GM18498 (cell line): Measurements from ENCODE around the gene ARL8A.
"Not testable (repeated sequence)": the region's sequence is repeated elsewhere in the genome, so short reads cannot be mapped to it uniquely, and the experiment has no call there.

Source experiments
- ATAC-seq: cut with Tn5 transposase; IDR thresholded peaks from one replicate; pipeline ENCODE4 v1.9.1; 2021; ENCODE audit warnings: mild to moderate bottlenecking, moderate library complexity; ENCODE audit not compliant: unreplicated experiment

Gene ARL8A

DNA sequence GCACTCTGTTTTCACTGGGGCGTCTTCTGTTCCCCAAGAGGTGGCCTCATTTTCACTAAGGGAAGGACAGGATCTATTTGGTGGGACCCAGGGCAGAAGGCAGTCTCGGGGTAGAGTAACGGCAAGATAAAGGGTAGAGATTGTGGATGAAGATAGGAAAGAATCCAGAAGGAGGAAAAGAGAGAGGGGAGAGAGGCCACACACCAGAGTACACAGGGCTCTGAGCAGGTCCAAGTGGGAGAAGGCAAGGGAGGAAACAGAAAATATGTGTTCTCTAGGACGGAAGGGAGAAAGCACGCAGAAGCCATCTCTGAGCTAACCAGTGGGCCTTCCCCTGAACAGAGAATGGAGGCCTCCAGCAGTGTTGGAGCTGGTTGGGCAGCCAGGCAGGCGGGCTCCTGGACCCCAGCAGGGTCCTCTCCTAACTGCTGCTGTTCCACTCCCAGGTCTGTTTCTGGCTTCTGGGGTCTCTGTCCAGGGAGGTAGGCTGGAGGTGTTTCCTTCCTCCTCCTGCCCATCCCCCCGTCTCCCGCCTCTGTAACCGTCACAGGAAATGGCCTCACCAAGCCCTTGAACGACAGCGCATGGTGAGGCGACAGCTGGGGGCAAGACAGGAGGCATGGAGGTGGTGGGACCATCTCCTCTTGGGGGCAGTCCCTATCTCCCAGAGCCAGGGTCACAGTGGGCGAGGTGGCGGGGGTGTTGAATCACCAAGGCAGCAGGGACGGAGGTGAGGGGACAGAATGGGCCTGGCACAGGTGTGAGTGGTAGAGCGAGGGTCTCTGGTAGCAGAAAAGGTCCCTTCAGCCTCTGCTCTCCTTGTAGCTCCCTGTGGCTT is 15.2 kb upstream of the ARL8A start:
- no peak for ATAC-seq

DNA sequence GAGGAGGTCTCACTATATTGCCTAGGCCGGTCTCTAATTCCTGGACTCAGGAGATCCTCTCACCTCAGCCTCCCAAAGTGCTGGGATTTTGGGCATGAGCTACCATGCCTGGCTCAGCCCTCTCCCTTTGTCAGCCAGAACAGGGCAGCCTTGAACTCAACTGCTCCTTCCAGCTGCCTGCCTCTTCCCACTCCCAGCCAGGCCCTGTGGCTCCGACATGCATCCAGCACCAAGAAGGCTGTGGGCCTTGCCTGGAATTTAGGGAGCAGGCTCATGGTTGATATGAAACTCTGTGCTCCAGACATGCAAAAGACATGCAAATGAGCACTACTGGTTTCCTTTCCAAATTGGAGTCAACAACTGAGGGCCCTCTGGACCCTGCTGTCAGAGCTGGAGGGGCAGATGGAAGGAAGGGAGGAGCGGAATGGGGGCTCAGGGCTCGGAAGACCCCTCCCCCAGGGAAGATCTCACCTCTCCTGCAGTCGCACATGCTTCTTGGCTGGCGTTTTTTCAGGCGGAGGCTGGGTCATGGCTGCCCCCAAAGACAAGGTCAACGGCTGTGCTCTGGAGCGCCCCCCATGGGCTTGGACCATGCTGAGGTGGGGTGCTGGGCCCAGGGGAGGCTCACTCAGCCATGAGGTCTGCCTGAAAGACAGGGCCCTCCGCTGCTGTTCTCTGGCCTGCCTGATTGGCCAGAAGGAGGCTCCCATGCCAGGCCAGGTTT is 14.4 kb upstream of the ARL8A start:
- no peak for ATAC-seq

DNA sequence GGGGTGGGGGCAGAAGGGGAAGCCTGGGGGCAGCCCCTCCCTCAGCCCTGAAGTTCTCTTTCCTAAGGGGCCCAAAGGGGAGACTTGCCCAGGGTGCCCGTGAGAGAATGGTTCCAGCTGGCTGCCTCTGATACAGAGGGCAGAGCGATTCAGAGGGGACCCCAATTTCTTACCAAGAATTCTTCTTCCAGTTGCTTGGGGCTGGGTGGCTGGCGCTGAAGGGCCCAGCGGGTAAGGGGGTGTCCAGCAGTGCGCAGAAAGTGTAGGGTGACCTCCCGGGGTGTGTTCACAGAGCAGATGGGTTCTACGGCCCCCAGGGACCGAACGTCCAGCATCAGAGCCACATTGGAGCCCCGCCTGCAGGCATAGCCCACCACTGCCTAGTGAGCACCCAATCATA is 13.4 kb upstream of the ARL8A start:
- no peak for ATAC-seq

DNA sequence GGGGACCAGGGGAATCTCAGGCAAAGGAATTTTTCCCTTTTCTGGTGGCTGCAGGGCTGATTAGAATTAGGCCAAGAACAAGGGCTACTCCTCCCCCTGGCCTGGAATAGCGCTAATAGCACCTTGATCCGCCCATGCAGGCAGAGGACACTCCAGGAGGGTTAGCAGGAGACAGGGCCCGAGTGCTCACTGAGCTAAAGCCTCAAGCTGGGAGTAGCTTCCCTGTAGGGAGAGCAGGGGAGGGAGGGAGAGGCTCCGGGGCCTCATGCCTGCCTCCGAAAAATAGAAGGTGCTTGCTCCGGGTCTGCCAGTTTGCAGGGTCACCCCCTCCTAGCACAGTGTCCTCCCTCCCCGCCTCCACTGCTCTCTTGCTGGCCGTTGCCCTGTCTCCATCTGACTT is 12.1 kb upstream of the ARL8A start:
- ATAC-seq, result no peak

DNA sequence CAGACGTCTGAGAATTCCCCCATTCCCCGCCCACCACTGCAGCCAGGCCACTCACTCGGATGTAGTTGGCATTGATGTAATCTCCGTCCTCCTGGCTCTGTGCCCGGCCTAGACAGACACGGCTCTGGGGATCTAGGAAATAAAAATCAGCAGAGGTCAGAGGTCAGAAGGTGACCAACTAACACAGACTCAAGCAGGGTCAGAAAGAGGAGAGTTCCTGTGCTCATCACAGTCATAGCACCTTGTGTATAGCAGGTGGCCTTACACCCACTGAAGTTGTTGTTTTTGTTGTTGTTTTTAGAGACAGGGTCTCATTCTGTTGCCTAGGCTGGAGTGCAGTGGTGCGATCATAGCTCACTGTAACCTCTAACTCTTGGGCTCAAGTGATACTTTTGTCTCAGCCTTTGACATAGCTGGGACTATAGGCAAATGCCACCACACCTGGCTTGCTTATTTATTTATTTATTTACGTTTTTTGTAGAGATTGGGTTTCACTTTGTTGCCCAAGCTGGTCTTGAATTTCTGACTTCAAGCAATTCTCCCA is 11.0 kb upstream of the ARL8A start:
- ATAC-seq, result no peak

DNA sequence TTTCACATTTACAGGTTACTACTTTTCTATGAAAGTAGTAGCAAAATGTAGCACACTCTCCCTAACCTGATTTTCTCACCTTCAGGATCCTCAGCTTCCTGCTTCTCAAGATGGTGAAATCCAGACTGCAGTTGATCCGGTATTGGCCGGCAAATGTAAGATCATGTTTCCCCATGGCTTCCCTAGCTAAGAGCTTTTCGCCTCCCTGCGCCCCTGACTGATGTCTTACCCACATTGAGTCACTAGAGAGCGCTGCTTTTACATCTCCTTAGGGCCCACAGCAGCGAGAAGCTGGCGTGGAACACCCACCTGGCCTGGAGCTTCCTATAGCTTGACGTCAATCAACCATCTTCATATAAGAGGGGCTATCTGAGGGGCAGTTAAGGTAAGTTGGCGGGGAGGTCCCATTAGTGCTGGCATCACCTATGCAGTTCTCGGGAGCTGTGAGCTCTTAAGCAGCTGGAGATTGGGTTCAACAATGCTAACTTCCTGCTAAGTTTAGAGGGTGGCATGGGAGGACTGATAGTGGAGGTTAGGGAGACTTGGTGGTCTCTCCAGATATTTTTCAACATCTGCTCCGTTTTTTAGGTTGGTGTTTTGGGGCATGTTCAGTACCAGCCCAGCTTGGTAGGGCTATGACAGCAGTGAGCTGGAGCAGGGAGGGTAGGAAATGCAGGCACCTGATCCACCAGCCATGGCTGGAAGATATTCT is 10.4 kb upstream of the ARL8A start:
- no peak for ATAC-seq

DNA sequence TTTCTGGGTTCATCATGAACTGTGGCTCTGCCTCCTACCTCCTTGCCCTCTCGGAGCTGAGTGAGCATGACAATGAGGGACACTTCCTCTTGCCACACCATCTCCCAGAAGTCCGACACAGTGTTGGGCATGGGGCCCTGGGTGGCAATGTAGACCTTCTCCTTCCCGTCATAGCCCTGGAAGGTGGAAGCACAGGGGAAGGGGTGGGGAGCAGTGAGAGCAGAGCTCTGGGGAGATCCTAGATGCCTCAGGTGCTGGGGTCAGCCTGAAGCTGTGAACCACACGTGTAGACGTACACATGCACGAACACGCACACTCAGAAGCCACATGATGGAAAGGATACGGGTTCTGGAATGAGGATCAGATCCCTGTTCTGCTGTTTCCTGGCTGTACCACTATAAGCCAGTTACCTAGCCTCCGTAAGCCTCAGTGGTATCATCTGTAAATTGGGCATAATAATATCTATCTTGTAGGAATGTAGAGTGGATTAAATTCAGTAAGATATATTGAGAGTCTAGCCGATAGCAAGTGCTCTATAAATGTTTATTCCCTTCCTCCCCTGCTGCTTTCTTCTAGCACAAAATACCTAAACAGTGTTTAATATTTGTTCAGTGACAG is 9.7 kb upstream of the ARL8A start:
- no peak for ATAC-seq

DNA sequence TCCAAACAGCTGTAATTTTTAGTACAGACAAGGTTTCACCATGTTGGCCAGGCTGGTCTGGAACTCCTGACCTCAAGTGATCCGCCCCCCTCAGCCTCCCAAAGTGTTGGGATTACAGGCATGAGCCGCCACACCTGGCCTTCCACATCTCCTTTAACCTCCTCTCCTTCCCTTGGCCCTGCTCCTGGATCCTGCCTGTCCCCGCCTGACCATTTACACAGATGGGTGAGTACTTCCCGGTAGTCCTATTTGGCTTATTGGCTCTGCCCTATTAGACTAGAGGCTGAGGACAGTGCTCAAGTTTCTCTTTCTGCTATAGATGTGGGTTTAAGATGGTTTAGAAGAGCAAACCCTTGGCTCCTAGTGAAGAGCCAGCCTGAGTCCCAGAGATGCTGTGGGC is 8.7 kb upstream of the ARL8A start:
- ATAC-seq, result no peak

DNA sequence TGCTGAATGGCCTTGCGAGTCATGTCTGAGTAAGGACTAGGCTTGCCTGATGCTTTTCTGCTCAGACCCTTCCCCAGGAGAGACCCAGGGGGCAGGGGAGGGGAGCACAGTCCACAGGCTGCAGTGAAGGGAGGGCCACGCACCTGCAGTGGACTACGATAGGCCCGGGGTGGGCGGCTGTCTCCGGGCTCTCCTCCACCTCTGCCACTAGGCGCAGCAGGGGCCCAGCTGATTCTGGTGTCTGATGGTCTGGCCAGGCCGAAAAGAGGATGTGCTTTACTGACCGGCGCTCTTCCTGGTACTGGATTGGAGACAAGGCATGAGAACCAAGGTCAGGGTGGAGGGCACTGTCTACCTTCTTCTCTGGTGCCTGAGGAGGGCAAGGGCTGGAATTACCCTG is 7.9 kb upstream of the ARL8A start:
- no peak for ATAC-seq

DNA sequence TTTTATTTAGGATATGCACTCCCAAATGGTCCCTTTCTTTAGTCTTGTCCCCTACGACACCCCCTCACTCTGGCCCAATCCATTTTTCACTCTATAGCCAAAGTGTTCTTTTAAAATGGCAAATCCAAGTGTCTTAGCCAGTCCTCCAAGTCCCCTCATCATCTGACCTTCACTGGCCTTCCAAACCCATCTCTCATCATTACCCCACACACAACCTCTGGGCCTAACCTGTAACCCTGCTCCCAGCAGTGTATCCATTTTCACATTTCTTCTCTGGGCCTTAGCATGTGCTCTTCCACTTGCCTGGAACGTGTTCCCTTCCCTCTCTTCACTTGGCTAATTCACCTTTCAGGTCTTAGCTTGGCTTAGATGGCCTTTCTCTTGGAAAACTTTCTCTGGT is 6.5 kb upstream of the ARL8A start:
- ATAC-seq, result no peak

DNA sequence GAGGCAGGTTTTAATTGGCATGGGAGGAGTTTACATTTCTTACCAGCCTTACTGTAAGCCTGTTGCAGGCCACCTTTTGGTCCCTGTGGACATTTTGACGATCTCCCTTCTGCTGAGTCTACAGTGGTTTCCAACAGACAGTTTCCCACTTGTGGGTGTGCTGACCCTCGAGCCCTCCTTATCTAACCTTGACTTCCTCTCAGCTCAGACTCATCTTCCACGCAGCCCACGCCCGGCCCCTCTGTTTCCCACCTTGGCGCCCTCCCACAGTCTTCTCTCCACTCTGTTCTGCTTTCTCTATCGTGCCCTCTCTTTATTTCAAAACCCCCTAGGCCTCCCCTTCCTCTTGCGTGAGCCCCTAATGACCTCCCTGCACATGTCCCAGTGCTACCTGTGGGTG is 6.1 kb upstream of the ARL8A start:
- ATAC-seq, result no peak

DNA sequence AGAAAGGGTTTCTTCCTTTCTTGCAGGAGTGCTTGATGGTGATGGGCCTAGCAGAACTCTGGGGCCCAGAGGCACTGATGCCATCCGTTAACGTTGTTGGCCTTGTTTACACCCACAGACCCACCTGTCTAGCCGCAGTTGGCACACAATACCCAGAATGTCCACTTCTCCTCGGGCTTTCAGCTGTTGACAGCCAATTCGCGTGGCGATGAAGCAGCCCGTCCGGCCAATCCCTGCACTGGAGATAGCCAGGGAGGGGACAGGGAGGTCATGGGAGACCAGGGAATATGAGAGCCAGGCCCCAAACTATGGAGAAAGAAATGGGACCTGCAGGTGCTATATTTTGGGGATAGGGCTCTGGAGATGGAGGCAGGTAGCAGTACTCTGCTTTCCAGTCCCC is 5.7 kb upstream of the ARL8A start:
- no peak for ATAC-seq

DNA sequence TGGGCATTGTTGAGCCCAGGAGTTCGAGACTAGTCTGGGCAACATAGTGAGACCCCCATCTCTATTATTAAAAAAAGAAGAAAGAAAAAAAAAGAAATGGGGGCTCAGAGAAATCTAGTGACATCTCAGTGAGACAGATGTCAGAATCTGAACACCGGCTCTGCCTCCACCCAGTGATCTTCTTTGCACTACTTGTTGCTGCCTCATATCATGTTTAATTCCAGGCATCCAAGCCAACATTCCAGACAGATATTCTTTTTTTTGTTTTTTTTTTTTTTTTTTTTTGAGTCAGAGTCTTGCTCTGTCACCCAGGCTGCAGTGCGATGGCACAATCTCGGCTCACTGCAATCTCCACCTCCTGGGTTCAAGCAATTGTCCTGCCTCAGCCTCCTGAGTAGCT is 5.0 kb upstream of the ARL8A start:
- no peak for ATAC-seq

DNA sequence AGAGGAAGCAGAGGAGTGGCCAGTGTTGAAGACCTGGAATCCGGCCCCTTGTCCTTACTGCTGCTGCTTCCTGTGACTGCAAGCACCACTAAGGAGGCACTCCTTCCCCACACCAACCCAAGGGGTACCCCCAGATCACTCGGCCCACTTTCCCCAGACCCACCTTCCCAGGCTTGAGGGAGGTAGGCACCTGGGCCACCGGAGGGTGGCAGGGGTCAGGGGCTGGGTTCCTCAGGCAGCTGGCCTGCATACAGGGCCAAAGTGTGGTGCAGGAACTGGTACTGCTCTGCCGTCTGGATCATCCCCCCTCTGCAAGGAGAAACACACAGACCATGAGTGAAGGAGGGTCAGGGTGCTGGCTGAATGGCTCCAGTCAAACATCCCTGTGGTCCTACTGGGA is 3.9 kb upstream of the ARL8A start:
- no peak for ATAC-seq

DNA sequence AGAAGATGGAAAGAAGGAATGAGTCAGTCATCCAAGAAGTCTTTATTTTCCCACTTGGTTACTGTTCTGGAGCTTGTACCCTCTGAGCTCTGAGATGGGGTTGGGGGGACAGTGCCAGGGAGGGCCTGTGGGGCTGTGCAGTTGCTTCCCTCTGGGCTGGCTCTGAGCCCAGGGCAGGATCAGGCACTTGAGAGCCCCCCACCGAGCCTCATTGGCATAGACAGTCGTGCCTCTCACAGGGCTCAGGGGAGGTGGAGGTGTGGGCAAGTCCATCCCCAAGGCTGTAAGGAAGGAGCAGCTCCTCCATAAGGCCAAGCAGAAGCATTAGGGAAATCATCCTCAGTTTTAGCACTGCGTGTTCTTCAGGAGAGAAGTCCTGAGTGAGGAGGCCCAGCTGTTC is 2.5 kb upstream of the ARL8A start:
- ATAC-seq, result no peak

DNA sequence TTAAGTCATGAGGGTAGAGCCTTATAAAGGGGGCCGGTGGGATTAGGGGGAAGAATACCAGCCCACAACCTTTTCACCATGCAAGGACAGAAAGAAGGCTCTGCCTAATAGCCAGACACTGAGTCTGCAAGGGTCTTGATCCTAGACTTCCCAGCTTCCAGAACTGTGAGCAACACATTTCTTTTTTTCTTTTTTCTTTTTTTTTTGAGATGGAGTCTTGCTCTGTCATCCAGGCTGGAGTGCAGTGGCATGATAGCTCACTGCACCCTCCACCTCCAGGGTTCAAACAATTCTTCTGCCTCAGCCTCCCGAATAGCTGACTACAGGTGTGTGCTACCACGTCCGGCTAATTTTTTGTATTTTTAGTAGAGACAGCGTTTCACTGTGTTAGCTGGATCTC is 1.7 kb upstream of the ARL8A start:
- no peak for ATAC-seq

DNA sequence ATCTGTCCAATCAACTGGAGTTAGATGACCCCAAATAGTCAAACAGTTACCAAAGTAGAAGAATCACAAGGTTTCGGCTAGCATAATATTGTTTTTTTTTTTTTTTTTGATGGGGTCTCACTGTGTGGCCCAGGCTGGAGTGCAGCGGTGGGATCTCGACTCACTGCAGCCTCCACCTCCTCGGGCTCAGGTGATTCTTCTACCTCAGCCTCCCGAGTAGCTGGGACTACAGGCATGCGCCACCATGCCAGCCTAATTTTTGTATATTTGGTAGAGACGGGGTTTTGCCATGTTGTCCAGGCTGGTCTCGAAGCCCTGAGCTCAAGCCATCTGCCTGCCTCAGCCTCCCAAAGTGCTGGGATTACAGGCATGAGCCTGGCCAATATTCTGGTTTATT is 1.2 kb upstream of the ARL8A start:
- not testable (repeated sequence) for ATAC-seq

DNA sequence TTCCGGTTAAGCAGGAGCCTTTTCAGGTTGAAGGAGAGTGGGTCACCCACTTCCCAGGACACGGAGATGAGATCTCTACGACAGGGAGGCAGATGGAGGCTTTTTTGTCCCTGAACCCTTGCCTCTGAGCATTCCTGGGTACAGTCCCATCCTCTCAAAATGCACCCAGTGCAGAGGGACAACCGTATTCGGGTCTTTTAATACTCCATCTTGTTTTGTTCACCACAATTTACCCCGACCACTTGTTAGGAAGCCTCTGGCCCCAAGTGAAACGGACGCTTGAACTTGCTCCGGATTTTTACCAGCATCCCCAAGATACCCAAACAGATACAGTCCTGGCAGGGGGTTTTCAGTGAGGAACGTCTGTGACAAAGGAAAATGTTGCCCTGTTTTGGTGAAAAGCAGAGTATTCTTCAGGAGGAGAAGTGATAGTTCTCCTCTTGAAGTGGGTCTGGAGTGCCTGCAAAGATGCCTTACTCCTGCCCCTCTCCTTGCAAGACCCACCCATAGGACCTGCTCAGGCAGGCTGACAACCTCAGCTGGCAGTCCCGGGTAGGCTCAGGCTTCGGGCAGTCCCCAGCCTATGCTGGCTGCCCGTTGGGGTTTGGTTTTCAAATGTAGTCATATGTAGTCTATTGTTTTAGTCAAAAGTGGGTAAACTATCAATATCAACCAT is 669 bp upstream of the ARL8A start:
- ATAC-seq, result no peak

DNA sequence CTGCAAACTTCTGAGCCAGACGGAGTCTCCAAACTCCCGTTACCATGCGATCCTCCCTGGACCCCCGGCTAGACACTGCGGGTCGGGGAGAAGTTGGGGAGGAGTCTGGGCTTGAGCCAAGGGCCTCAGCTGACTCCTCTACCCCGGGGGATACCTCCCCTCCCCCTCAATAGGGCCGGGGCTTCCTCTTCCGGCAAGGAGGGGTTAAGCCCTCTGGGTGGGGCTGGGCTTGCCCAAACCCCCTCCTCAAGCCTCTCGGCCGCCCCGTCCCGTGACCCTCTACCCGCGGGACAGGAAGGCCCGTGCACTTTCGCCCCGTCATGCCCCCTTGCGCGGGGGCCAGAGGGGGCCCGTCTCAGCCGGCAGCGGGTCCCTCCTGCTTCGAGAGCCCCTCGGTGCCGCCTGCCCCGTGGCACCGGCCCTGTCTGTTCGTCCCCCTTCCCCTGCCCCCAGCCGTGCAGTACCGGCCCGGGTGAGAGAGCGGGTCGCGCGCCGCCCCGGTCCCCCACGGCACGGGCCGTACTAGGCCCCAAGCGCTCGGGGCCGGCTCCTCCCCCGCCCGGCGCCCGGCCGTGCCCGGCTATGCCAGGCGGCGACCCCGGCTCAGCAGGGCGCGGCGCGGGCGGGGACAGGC is 652 bp downstream of the ARL8A start:
- peak; percentile 55 for ATAC-seq
